HepG2 (cell line): Measurements from ENCODE around the gene LEPROT. TPM values are rescaled to one million over a fixed set of nuclear protein-coding genes. Genes with fewer than 3 reads are reported as not detected.

Source experiments
- ATAC-seq: fragments of 200-7000 bp; cut with Tn5 transposase; 3 replicates; pipeline ENCODE4 v1.9.1; 2020; ENCODE audit warnings: mild to moderate bottlenecking, moderate library complexity
- BruUV-seq: library from RNA; stranded (reverse); fragments of 400-500 nt; replicated peaks from 2 replicates; lab custom pipeline; 2021; lab: Mats Ljungman, UMichigan
- CTCF ChIA-PET: fragments of 300-600 bp; formaldehyde crosslinking; extraction: SDS; loops from one replicate; lab custom pipeline; 2021; ENCODE audit warnings: low total read pairs, inconsistent platforms, low intra/inter-chr PET ratio; lab: Yijun Ruan, JAX
- POLR2A ChIA-PET: fragments of 350-600 bp; sonication (Branson Sonifier 250); formaldehyde crosslinking; loops from one replicate; lab custom pipeline; 2020; ENCODE audit warnings: antibody characterized with exemption, inconsistent platforms; lab: Yijun Ruan, JAX
- DNase-seq: peaks from one replicate; pipeline ENCODE4 v3.0.0-alpha.2; 2015; ENCODE audit warnings: low spot score
- FAIRE-seq: peaks from 3 replicates; lab custom pipeline; 2011; peaks lifted over from hg19 to GRCh38; lab: Jason Lieb, UNC
- H2AFZ ChIP-seq: one replicate; pipeline ENCODE4 v1.6.1; 2011; ENCODE audit warnings: low read length, inconsistent platforms
- H3K27ac ChIP-seq: fragments of 300-600 bp; 3 replicates; pipeline ENCODE4 v1.8.0; 2011; ENCODE audit warnings: mixed run types, mild to moderate bottlenecking, mixed read lengths, low read length, inconsistent platforms; ENCODE audit not compliant: insufficient read depth; ENCODE audit errors: extremely low read length
- H3K27me3 ChIP-seq, 2 experiments: fragments of 200-600 bp in 1 of 2; 2 replicates in 1 of 2; 3 replicates in 1 of 2; pipeline versions ENCODE4 v1.6.0 to v1.8.0; 2011; ENCODE audit warnings: low read length in 2 of 2, mild to moderate bottlenecking in 2 of 2, moderate library complexity in 2 of 2, inconsistent platforms in 1 of 2; ENCODE audit not compliant: insufficient read depth in 2 of 2, control insufficient read depth in 1 of 2
- H3K36me3 ChIP-seq, 2 experiments: fragments of 200-600 bp in 1 of 2; replicated peaks in 1 of 2; 2 replicates in 1 of 2; 3 replicates in 1 of 2; pipeline versions ENCODE4 v1.5.1 to v1.8.0; 2011; ENCODE audit warnings: low read length in 2 of 2, inconsistent platforms in 1 of 2; ENCODE audit not compliant: insufficient read depth in 2 of 2, control insufficient read depth in 1 of 2
- H3K4me1 ChIP-seq: 2 replicates; pipeline ENCODE4 v1.5.1; 2012; ENCODE audit warnings: low read length, inconsistent platforms; ENCODE audit not compliant: insufficient read depth
- H3K4me2 ChIP-seq: 2 replicates; pipeline ENCODE4 v1.6.0; 2011; ENCODE audit warnings: low read depth, low read length, inconsistent platforms
- H3K4me3 ChIP-seq, 3 experiments: fragments of 200-600 bp in 1 of 3; sonication (generic), shearing (Covaris generic) in 1 of 3; replicated peaks in 1 of 3; 2 replicates each; pipeline ENCODE4 v1.5.1; 2011 to 2016; ENCODE audit warnings: low read length in 3 of 3, inconsistent platforms in 2 of 3, low read depth in 2 of 3, mild to moderate bottlenecking in 2 of 3, control low read depth in 1 of 3, mixed read lengths in 1 of 3; ENCODE audit not compliant: insufficient read depth in 1 of 3
- H3K79me2 ChIP-seq: one replicate; pipeline ENCODE4 v1.6.1; 2011; ENCODE audit warnings: low read length, inconsistent platforms; ENCODE audit not compliant: insufficient read depth
- H3K9ac ChIP-seq: 2 replicates; pipeline ENCODE4 v1.6.0; 2011; ENCODE audit warnings: mild to moderate bottlenecking, low read depth, low read length, inconsistent platforms; ENCODE audit not compliant: insufficient read depth
- H3K9me3 ChIP-seq: 2 replicates; pipeline ENCODE4 v1.5.1; 2012; ENCODE audit warnings: mild to moderate bottlenecking, low read length
- H4K20me1 ChIP-seq: 2 replicates; pipeline ENCODE4 v1.6.0; 2011; ENCODE audit warnings: inconsistent platforms, mild to moderate bottlenecking, low read length, moderate library complexity; ENCODE audit not compliant: insufficient read depth
- CCDC6 ChIP-seq: sonication (generic); formaldehyde crosslinking; IDR thresholded peaks from 2 replicates; pipeline ENCODE4 v1.8.1; 2022; ENCODE audit warnings: mild to moderate bottlenecking, missing genetic modification reagents, moderate library complexity
- JUNB ChIP-seq: sonication (generic); formaldehyde crosslinking; IDR thresholded peaks from 2 replicates; pipeline ENCODE4 v1.8.0; 2022; ENCODE audit warnings: missing genetic modification reagents, mild to moderate bottlenecking, borderline replicate concordance
- MEIS2 ChIP-seq: sonication (generic); formaldehyde crosslinking; IDR thresholded peaks from 2 replicates; pipeline ENCODE4 v1.9.0; 2021; ENCODE audit warnings: mild to moderate bottlenecking, missing genetic modification reagents
- TSC22D2 ChIP-seq: sonication (generic); formaldehyde crosslinking; IDR thresholded peaks from 2 replicates; pipeline ENCODE4 v1.5.1; 2020; ENCODE audit warnings: missing genetic modification reagents, mild to moderate bottlenecking, borderline replicate concordance
- ZFY ChIP-seq: sonication (generic); formaldehyde crosslinking; IDR thresholded peaks from 2 replicates; pipeline ENCODE4 v1.4.0; 2020; ENCODE audit warnings: missing genetic modification reagents
- ZNF207 ChIP-seq: fragments of 450-650 bp; IDR thresholded peaks from 2 replicates; pipeline ENCODE4 v1.6.1; 2016; ENCODE audit warnings: antibody characterized with exemption, borderline replicate concordance
- ZNF543 ChIP-seq: sonication (generic); formaldehyde crosslinking; IDR thresholded peaks from 2 replicates; pipeline ENCODE4 v1.4.0; 2020; ENCODE audit warnings: mild to moderate bottlenecking, missing genetic modification reagents
- WGBS: methylation state at CpG from one replicate; pipeline ENCODE4 v1.1.6; 2017; ENCODE audit warnings: low lambda C conversion rate; 5-methylcytosine and 5-hydroxymethylcytosine counted together
- in situ Hi-C: cut with HindIII; loops from 2 replicates; pipeline ENCODE4 v1.10.0; 2017; ENCODE audit warnings: low pct_unique_long_range_greater_than_20kb; ENCODE audit not compliant: extremely low pct_ligation_motif_present
- intact Hi-C: fragments of 100-400 bp; cut with micrococcal nuclease; formaldehyde crosslinking; loops from one replicate; pipeline ENCODE4 v1.10.0; 2022; ENCODE audit not compliant: unreplicated experiment
- polyA plus RNA-seq, 8 experiments: library from polyadenylated mRNA; depleted of rRNA in 3 of 8; stranded (reverse) in 7 of 8; unstranded in 1 of 8; fragments of >200 nt; fragmentation: Illumina TruSeq in 4 of 8; extraction: Trizol in 4 of 8; gene quantifications; 2 replicates each; pipeline versions ENCODE4 v1.2.1 to v1.2.3, GENCODE V29; 2011 to 2016; ENCODE audit warnings: low read depth in 4 of 8, missing spikeins in 1 of 8, mixed read lengths in 1 of 8; ENCODE audit not compliant: insufficient read depth in 1 of 8
- total RNA-seq, 5 experiments: library from RNA; depleted of rRNA; stranded (reverse); fragments of >200 nt; fragmentation: Illumina TruSeq; extraction: Trizol; gene quantifications; 2 replicates each; pipeline ENCODE4 v1.2.3, GENCODE V29; 2016; ENCODE audit warnings: low read depth in 1 of 5
- TF ChIP-seq, protein P1 (sequence below): sonication (generic); formaldehyde crosslinking; IDR thresholded peaks from 2 replicates; pipeline ENCODE4 v1.5.0; 2020; ENCODE audit warnings: mild to moderate bottlenecking, missing genetic modification reagents, borderline replicate concordance
- TF ChIP-seq, protein P2 (sequence below): sonication (generic); formaldehyde crosslinking; IDR thresholded peaks from 2 replicates; pipeline ENCODE4 v1.8.0; 2022; ENCODE audit warnings: missing genetic modification reagents, mild to moderate bottlenecking, inconsistent platforms, borderline replicate concordance

The LEPROT gene
- total and polyA plus RNA-seq, 2 of the 13 experiments (the other 11 are each of a cell fraction or from before 2014, with no cell fraction given) = 36.8 to 51.4 TPM

DNA sequence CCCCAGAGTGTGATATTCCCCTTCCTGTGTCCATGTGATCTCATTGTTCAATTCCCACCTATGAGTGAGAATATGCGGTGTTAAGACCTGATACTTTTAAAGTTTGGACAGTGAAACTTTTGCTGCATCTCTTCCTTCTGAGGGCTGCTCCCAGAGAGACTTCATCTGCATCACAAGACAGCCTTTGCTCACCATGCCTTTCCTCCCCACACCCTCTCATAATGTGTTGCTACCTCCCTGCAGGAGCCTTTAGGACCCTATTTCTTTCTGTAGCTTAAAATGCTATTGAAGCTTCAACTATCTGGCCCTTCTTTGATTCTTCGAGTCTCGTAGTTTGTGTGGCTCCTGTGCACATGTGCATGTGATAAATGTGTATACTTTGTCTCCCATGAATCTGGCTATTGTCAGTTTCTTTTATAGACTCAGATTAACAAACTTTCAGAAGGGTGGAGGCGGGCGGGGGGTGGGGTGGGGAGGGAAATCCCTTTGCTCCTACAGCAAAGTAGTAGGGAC, 23.7 kb downstream of the LEPROT start:
- CTCF ChIA-PET = no interaction called here
- POLR2A ChIA-PET = no interaction called here

More for the DNA sequence above, 23.7 kb downstream of the LEPROT start:
- in situ Hi-C loops (loop anchor here (25.0 kb wide), 1 partner anchor 243 kb away; no protein-coding TSS in a partner anchor), intact Hi-C loops (no loop called here)
- 84% methylated on average over 5 of the region's 5 CpGs for WGBS
- Histone ChIP-seq H3K4me2 (no peak overlapping the region), H3K79me2 (no peaks in the 10 kb centered on the region), H3K27ac (no peak overlapping the region), H4K20me1 (no peaks in the 10 kb centered on the region), H3K9ac (no peak overlapping the region), H3K36me3 (no peaks in the 10 kb centered on the region), H3K9me3 (no peaks in the 10 kb centered on the region; the same call in 1 of the 2 replicates), H3K4me1 (peaks cover 11% of the 10 kb centered on the region; the same call in 1 of the 2 replicates), H2AFZ (no peak overlapping the region), H3K4me3 (no peak overlapping the region), H3K27me3 (no peaks in the 10 kb centered on the region)
- TF ChIP-seq TSC22D2 (CRISPR knock-in tag) = no peak
- TF ChIP-seq CCDC6 (CRISPR knock-in tag) = no peak
- no peak for TF ChIP-seq ZFY
- TF ChIP-seq, protein P1, sequence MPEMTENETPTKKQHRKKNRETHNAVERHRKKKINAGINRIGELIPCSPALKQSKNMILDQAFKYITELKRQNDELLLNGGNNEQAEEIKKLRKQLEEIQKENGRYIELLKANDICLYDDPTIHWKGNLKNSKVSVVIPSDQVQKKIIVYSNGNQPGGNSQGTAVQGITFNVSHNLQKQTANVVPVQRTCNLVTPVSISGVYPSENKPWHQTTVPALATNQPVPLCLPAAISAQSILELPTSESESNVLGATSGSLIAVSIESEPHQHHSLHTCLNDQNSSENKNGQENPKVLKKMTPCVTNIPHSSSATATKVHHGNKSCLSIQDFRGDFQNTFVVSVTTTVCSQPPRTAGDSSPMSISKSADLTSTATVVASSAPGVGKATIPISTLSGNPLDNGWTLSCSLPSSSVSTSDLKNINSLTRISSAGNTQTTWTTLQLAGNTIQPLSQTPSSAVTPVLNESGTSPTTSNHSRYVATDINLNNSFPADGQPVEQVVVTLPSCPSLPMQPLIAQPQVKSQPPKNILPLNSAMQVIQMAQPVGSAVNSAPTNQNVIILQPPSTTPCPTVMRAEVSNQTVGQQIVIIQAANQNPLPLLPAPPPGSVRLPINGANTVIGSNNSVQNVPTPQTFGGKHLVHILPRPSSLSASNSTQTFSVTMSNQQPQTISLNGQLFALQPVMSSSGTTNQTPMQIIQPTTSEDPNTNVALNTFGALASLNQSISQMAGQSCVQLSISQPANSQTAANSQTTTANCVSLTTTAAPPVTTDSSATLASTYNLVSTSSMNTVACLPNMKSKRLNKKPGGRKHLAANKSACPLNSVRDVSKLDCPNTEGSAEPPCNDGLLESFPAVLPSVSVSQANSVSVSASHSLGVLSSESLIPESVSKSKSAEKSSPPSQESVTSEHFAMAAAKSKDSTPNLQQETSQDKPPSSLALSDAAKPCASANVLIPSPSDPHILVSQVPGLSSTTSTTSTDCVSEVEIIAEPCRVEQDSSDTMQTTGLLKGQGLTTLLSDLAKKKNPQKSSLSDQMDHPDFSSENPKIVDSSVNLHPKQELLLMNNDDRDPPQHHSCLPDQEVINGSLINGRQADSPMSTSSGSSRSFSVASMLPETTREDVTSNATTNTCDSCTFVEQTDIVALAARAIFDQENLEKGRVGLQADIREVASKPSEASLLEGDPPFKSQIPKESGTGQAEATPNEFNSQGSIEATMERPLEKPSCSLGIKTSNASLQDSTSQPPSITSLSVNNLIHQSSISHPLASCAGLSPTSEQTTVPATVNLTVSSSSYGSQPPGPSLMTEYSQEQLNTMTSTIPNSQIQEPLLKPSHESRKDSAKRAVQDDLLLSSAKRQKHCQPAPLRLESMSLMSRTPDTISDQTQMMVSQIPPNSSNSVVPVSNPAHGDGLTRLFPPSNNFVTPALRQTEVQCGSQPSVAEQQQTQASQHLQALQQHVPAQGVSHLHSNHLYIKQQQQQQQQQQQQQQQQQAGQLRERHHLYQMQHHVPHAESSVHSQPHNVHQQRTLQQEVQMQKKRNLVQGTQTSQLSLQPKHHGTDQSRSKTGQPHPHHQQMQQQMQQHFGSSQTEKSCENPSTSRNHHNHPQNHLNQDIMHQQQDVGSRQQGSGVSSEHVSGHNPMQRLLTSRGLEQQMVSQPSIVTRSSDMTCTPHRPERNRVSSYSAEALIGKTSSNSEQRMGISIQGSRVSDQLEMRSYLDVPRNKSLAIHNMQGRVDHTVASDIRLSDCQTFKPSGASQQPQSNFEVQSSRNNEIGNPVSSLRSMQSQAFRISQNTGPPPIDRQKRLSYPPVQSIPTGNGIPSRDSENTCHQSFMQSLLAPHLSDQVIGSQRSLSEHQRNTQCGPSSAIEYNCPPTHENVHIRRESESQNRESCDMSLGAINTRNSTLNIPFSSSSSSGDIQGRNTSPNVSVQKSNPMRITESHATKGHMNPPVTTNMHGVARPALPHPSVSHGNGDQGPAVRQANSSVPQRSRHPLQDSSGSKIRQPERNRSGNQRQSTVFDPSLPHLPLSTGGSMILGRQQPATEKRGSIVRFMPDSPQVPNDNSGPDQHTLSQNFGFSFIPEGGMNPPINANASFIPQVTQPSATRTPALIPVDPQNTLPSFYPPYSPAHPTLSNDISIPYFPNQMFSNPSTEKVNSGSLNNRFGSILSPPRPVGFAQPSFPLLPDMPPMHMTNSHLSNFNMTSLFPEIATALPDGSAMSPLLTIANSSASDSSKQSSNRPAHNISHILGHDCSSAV (CRISPR knock-in tag) = no peak
- no peak for TF ChIP-seq ZNF543
- no peak for TF ChIP-seq MEIS2
- TF ChIP-seq, protein P2, sequence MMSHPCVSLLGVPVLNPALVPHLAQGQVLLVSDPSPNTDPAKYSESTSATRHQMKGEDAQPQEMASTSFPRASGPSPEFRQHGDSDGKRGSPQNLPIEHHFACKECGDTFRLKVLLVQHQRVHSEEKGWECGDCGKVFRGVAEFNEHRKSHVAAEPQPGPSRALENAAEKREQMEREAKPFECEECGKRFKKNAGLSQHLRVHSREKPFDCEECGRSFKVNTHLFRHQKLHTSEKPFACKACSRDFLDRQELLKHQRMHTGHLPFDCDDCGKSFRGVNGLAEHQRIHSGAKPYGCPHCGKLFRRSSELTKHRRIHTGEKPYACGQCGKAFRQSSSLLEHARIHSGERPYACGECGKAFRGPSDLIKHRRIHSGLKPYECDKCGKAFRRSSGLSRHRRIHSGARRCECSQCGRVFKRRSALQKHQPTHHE (CRISPR knock-in tag) = no peak
- TF ChIP-seq JUNB (CRISPR knock-in tag) = no peak
- no peak for TF ChIP-seq ZNF207
- DNase-seq = no peak
- FAIRE-seq = no peak
- ATAC-seq = no peak
- no TSS peak for BruUV-seq
